Ovary (tissue), 9 donors: ENCODE results near the gene RDH16. TPM values are rescaled to one million over a fixed set of nuclear protein-coding genes. Genes with fewer than 3 reads are reported as not detected.

Source experiments
- DNase-seq, 5 donors: peaks; one replicate each; pipeline ENCODE4 v3.0.0-alpha.2; 2019 to 2020
- H3K27ac ChIP-seq, 2 donors: fragments of 200-600 bp; one replicate each; pipeline versions ENCODE4 v1.5.1 to v1.8.0; 2019 to 2022
- H3K27me3 ChIP-seq: fragments of 200-600 bp; one replicate; pipeline ENCODE4 v1.8.0; 2022
- H3K36me3 ChIP-seq: fragments of 200-600 bp; sonication (generic); one replicate; pipeline ENCODE4 v1.5.1; 2019
- H3K4me1 ChIP-seq: one replicate; pipeline ENCODE4 v1.8.1; 2013; ENCODE audit warnings: mild to moderate bottlenecking, moderate library complexity; ENCODE audit not compliant: insufficient read depth
- H3K4me3 ChIP-seq: fragments of 200-600 bp; sonication (generic); one replicate; pipeline ENCODE4 v1.5.1; 2017
- H3K9me3 ChIP-seq, 2 donors: fragments of 200-600 bp in 1 of 2; sonication (generic) in 1 of 2; one replicate each; pipeline versions ENCODE4 v1.5.1 to v1.8.1; 2013 to 2019; ENCODE audit warnings: mild to moderate bottlenecking in 1 of 2, moderate library complexity in 1 of 2
- EP300 ChIP-seq: sonication (generic); formaldehyde crosslinking; IDR thresholded peaks from one replicate; pipeline ENCODE4 v1.6.1; 2017; ENCODE audit warnings: antibody characterized with exemption
- POLR2A ChIP-seq: fragments of 450-650 bp; IDR thresholded peaks from one replicate; pipeline ENCODE4 v1.6.1; 2017; ENCODE audit warnings: antibody characterized with exemption, mild to moderate bottlenecking, moderate library complexity
- WGBS, 3 donors: extraction: QIAGEN DNeasy Blood & Tissue Kit in 1 of 3; methylation state at CpG; one replicate each; pipeline versions ENCODE4 v1.1.5 to v1.1.7; 2013 to 2017; 5-methylcytosine and 5-hydroxymethylcytosine counted together
- intact Hi-C, 4 donors: fragments of 100-400 bp; cut with DNase I; formaldehyde crosslinking; loops; one replicate each; pipeline versions ENCODE4 v1.11.0 to v1.15.1; 2022 to 2023
- polyA plus RNA-seq, 2 donors: library from polyadenylated mRNA; stranded (reverse); fragments of 200-250 nt in 1 of 2; fragments of 350-450 nt in 1 of 2; fragmentation: Illumina TruSeq in 1 of 2; extraction: RNeasy Lipid Tissue Mini Kit (QIAGEN cat#74804) in 1 of 2; gene quantifications; one replicate each; pipeline ENCODE4 v1.2.3, GENCODE V29; 2013 to 2014
- total RNA-seq, 7 donors: library from RNA; depleted of rRNA in 2 of 7; stranded (reverse); fragments of >200 nt in 2 of 7; fragmentation: NEBNext Ultra II Directional in 3 of 7; extraction: Animal tissue kit (Norgen Biotek cat#: 25700) in 3 of 7; gene quantifications; one replicate each; pipeline versions ENCODE4 v1.1.0 to v1.2.4, GENCODE V29; 2016 to 2023
- TF ChIP-seq, protein P1 (sequence below), 3 donors: fragments of 450-650 bp in 2 of 3; fragments of 200-600 bp in 1 of 3; IDR thresholded peaks; one replicate each; pipeline versions ENCODE4 v1.5.1 to v1.8.0; 2016 to 2022; ENCODE audit warnings: antibody characterized with exemption in 3 of 3, mild to moderate bottlenecking in 1 of 3
- donor health status: DM: no; HTN: no; CAD: no; lungs with moderate emphysema.
- donor health status: DM: no; HTN: no; CAD: no.
- donor health status: Bipolar disorder and iron deficiency.
- donor health status: DM: yes; HTN: yes; CAD: no.
- donor health status: DM: no; HTN: no; CAD: no.
- donor health status: DM: yes; HTN: yes; CAD: no.

The RDH16 gene
- total and polyA plus RNA-seq, 9 donors = 0.22 to 0.64 (median 0.34) TPM

DNA sequence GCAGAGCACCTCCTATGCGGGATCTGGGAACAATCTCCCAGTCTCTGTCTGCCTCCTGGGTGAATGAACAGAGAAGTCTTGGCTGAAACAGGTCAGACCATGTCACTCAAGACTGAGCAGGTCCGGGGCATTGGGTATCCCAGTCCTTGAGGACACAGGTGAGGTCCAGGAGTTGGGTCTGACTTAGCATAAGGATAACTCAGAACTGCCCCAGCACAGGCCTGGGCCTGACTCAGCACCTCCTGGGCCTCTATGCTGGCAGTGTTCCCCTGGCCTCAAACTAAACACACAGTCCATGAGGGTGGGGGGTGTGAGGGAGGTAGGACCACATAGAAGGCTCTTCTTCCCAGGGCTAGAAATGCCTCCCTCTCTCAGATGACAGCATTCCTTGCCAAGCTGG is 21.7 kb downstream of the RDH16 start:
- Histone ChIP-seq H3K36me3 (no peaks in the 10 kb centered on the region), H3K4me3 (no peak overlapping the region), H3K27me3 (no peaks in the 10 kb centered on the region), H3K27ac (no peak overlapping the region), H3K9me3 (no peaks in the 10 kb centered on the region), H3K4me1 (no peaks in the 10 kb centered on the region)
- intact Hi-C loops = no loop called here
- DNase-seq = no peak
- TF ChIP-seq, protein P1, sequence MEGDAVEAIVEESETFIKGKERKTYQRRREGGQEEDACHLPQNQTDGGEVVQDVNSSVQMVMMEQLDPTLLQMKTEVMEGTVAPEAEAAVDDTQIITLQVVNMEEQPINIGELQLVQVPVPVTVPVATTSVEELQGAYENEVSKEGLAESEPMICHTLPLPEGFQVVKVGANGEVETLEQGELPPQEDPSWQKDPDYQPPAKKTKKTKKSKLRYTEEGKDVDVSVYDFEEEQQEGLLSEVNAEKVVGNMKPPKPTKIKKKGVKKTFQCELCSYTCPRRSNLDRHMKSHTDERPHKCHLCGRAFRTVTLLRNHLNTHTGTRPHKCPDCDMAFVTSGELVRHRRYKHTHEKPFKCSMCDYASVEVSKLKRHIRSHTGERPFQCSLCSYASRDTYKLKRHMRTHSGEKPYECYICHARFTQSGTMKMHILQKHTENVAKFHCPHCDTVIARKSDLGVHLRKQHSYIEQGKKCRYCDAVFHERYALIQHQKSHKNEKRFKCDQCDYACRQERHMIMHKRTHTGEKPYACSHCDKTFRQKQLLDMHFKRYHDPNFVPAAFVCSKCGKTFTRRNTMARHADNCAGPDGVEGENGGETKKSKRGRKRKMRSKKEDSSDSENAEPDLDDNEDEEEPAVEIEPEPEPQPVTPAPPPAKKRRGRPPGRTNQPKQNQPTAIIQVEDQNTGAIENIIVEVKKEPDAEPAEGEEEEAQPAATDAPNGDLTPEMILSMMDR (IDR thresholded peaks at IDR 0.05) = no peak
- TF ChIP-seq EP300 (no peak), POLR2A (no peak)
- 90 to 93% (median 91%) methylated on average over 2 of the region's 2 CpGs for WGBS, 3 donors

DNA sequence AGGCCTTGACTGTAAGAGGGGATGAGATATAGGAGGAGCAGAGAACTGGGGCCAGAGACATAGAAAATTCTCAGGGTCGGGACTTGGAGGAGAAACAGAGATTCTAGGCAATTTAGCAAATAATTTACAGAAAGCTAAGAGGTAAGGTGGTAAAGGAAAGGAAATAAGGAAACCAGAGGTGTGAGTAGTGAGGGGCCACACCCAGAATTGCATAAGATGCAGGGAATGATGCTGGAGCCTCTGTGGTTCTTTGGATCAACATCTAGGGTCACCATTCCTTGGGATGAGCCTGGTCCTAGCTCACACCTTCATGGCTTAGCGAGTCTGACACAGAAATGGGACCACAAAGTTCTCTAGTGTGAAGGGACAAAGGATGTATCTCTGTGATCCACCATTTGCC is 22.3 kb downstream of the RDH16 start:
- Histone ChIP-seq H3K27me3 (no peaks in the 10 kb centered on the region), H3K4me1 (no peaks in the 10 kb centered on the region), H3K9me3 (no peaks in the 10 kb centered on the region), H3K4me3 (no peak overlapping the region), H3K27ac (no peak overlapping the region), H3K36me3 (no peaks in the 10 kb centered on the region)
- 72 to 84% (median 84%) methylated on average over 2 of the region's 2 CpGs for WGBS, 3 donors
- DNase-seq = no peak
- intact Hi-C loops = no loop called here
- TF ChIP-seq, protein P1 (IDR thresholded peaks at IDR 0.05) = no peak
- no peak for TF ChIP-seq POLR2A
- TF ChIP-seq EP300 = no peak

GRCh38 chr12:56933826-56934625 is 23.4 kb downstream of the RDH16 start, which contains the start of gene SDR9C7:
SDR9C7 (minus strand) TSS chr12:56934408; CDS start chr12:56934261, 147 bp downstream.
- Histone ChIP-seq H3K27ac (no peak within 1 kb of the TSS), H3K4me3 (no peak within 1 kb of the TSS), H3K4me1 (no peaks in the 10 kb centered on the region), H3K27me3 (no peaks in the 10 kb centered on the region), H3K36me3 (no peaks in the 10 kb centered on the region), H3K9me3 (no peaks in the 10 kb centered on the region)
- WGBS, 3 donors = 92 to 93% (median 93%) methylated on average over 15 of the region's 15 CpGs
- TF ChIP-seq EP300 (no peak), POLR2A (no peak)
- TF ChIP-seq, protein P1 (IDR thresholded peaks at IDR 0.05) = no peak
- intact Hi-C loops = no loop called here
- no peak for DNase-seq

DNA sequence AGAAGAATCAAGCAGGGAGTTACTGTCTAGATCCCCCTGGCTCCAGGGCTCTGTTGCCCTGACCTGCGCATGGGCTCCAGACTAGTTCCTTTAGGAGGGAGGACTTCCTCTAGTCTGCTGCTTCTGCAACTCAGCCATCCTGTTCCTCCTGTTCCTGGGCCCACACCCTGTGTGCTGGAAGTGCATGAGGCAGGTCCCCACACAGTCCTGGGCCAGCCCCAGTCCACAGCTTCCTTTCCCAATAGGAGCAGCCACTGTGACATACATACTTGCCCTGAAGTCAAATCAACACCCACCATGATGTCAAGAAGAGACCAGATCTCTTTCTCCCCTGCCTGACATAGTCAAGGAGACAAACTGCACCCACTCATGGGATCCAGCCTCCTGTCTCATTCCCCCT is 24.5 kb downstream of the RDH16 start:
- intact Hi-C loops = no loop called here
- Histone ChIP-seq H3K36me3 (no peaks in the 10 kb centered on the region), H3K4me1 (no peaks in the 10 kb centered on the region), H3K4me3 (no peak overlapping the region), H3K9me3 (no peaks in the 10 kb centered on the region), H3K27me3 (no peaks in the 10 kb centered on the region), H3K27ac (no peak overlapping the region)
- TF ChIP-seq, protein P1 (IDR thresholded peaks at IDR 0.05) = no peak
- TF ChIP-seq POLR2A (no peak), EP300 (no peak)
- WGBS, 3 donors = 85 to 100% (median 96%) methylated on average over 1 of the region's 1 CpG
- no peak for DNase-seq
